HG03378 (cell line): ENCODE results near the gene ZBTB21.

Source experiments
- ATAC-seq: cut with Tn5 transposase; IDR thresholded peaks from one replicate; pipeline ENCODE4 v1.9.1; 2021; ENCODE audit warnings: mild to moderate bottlenecking, moderate library complexity; ENCODE audit not compliant: unreplicated experiment

ZBTB21 gene

DNA sequence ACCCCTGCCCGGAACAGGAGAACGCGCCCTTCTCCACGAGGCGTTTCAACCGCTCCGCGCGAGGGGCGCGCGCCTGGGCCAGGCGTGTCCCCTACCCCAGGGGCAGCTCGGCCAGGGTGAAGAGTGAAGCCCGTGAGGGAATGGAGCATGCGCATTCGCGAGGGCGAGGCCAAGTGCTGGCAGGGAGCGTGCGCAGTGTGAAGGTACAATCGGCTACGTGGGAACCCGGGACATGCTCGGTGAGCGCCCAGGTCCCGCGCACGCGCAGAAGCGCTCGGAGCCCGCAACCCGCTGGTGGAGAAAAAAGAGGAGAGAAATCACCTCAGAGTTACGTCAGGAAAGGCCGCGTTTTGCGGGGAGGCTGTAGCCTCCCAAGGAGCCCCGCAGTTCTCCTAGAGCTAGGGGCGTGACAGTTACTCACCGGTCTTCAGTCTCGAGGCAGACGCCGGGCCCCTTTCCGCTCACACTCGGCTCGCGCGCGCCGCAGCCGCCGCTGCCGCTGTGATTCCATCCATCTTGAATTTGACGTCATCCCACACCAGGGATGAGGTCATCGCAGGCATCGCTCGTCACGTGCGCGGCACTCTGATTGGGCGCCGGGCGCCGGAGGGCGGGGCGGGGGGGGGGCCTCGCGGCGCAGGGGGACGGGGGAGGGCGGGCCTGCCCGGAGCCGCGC is at the start of gene ZBTB21:
TSS of gene ZBTB21 (minus strand) at position 530 of the 676 bp plus-strand sequence. CDS start 16,265 bp downstream, outside the sequence.
- ATAC-seq = peak; percentile 59

- ATAC-seq = no peak
Measured at GRCh38 chr21:42059721-42060120, 49.6 kb upstream of the ZBTB21 start.

GRCh38 chr21:42059141-42059540 is 49.0 kb upstream of the ZBTB21 start:
- ATAC-seq = no peak

DNA sequence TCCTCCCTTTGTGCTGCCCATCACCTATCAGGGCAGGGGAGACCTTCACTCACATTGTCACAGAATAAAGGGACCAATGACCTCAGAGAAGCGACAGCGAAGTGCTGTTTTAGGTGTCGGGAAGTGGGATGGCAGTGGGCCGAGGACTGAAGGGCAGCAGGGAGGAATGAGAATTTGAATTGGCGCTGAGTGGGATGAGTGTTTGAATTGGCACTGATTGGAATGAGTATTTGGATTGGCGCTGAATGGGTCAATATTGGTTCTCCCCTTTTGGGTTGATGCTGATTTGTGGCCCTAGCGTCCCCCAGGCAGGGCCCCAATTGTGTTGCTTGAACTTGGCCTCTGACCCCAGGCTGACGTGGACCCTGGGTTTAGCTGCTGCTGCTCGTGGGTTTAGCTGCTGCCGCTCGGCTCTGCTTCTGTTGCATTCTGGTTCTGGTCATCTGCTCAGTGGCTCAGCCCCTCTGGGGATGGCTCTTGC is 48.5 kb upstream of the ZBTB21 start:
- ATAC-seq = no peak

GRCh38 chr21:42057851-42058437 is 47.8 kb upstream of the ZBTB21 start:
- no peak for ATAC-seq

- ATAC-seq = no peak
Measured at GRCh38 chr21:42056996-42057689, 47.0 kb upstream of the ZBTB21 start.

DNA sequence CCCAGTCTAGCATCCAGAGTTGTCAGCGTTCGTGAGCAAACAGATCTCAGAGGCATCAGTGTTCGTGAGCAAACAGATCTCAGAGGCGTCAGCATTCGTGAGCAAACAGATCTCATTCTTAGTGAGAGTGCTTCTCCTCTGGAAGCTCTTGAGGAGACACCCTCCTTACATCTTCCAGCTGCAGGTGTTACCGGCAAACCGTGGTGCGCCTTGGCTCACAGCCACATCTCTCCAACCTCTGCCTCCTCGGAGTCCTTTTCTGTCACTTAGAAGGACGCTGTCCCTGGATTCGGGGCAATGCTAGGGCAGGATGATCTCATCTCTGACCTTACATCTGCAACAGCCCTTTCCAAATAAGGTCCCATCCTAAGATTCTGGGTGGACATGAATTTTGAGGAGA is 46.3 kb upstream of the ZBTB21 start:
- no peak for ATAC-seq

GRCh38 chr21:42055425-42055824 is 45.3 kb upstream of the ZBTB21 start:
- ATAC-seq = no peak

- ATAC-seq = no peak
Measured at GRCh38 chr21:42051788-42052187, 41.6 kb upstream of the ZBTB21 start.

DNA sequence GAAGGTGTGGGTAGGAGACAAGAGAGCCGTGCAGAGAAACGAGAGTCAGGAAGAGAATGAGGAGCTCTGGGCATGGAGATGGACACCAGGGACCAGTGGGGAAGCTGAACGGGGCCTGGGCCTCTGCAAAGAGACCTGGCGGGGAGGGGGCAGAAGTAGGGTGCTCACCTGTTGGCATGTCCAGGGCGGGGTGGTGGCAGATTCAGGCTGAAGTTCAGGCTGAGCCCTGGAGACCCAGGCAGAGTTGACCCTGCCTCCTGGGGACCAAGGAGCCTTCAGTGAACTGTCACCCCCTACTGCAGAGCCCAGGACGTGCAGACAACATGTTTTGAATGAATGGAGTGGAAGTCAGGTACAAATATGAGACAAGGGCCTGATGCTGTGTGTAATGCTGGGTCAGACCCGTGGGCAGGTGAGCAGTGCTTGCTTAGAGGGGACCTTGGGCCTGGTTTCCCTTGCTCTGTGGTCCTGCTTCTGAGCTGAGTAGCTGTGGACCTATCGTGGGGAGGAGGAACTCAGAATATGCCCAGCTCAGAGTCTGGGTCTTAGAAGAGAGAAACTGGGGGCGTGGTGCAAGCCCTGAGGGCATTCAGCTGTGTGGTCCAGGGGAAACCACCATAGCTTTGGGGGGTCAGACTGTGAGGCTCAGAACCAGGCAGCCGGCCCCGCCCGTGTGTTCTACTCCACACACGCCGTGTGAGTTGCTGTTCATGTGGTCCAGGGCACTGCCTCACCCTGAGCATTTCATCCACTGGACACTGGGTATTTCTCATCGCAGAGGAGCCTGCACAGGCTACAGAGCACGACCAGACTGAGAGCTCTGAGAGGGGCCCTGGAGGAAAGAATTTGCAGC is 39.6 kb upstream of the ZBTB21 start:
- no peak for ATAC-seq

GRCh38 chr21:42048870-42049577 is 38.9 kb upstream of the ZBTB21 start:
- no peak for ATAC-seq

DNA sequence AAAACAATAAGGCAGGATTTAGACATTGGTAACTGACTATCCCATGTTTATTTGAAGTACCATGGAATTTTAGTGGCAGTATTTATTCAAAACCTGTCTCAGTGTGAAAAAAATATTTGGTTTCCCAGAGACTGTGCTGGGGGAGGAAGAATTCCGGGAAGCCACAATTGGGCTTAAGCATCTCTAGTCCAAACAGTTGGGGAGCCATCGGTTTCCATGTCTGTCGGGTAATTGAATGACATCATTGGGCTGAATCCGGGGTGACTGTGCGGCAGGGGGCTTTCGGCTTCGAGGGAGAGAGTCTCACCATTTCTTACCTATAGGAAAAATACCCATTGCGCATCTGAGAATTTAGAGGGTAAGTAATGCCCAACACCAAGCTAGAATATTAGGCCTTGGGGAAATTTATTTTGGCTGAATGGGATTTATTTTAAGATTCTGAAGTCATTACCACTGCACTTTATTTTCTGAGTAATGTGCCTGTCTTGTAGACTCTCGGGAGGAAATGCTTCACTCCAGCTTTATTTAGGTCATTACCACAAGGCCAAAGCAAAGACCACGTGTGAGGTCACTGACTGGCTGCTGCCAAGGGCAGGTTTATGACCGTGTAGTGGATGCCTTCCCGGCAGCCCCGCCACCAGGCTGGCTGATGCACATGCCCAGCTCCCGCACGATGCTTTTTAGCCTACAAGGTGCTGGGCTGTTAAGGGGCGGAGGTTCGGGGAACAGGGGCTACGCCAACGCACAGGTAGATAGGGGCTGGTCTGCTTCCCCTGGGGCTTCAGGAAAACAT is 37.9 kb upstream of the ZBTB21 start:
- ATAC-seq = no peak

GRCh38 chr21:42044871-42045495 is 34.8 kb upstream of the ZBTB21 start:
- no peak for ATAC-seq

GRCh38 chr21:42043961-42044360 is 33.8 kb upstream of the ZBTB21 start:
- ATAC-seq = no peak

GRCh38 chr21:42043201-42043895 is 33.2 kb upstream of the ZBTB21 start:
- ATAC-seq = no peak

DNA sequence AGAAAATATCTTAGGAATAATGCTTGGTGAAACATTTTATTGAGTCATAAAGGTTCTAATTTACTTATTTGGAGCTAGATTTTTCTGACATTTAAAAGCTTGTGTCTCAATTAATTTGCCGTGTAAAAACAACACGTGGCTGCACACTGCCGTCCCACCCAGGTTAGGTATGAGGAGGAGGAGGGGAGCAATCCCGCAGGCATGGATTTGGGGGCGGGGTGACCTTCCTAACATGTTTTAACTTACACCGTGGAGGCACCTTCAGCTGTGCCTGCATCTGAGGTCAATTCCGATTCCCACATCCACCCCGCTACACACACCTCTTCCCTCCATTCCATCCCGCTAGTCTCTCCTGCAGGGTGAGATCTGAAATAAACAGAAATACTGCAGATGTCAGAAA is 32.5 kb upstream of the ZBTB21 start:
- no peak for ATAC-seq

DNA sequence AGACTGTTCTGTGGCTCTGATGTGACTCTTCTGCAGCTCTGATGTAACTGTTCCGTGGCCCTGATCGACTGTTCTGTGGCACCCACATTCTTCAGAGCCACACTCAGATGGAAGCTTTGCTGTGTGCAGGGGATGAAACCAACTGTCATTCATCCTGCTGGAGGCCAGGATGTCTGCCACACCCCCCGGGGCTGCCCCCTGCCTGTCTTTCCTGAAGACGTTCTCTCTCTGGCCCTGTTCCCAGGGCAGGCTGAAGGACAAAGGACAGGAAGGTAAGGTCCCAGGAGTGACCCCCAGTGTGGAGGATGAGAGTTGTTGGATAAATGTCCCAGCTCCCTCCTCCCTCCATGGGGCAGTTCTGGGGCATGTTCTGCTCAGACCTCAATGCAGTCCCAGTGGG is 31.6 kb upstream of the ZBTB21 start:
- ATAC-seq = no peak

DNA sequence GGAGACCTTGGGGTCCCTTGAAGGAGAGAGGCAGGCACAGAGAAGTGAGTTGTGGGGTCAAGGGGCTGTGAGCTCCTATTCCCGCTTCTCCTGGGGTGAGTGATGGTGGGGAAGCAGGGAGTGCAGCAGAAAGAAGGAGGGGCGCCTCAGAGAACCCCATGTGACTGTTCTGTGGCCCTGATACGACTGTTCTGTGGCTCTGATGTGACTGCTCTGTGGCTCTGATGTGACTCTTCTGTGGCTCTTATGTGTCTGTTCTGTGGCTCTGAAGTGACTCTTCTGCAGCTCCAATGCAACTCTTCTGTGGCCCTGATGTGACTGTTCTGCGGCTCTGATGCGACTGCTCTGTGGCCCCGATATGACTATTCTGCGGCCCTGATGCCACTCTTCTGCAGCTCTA is 31.1 kb upstream of the ZBTB21 start:
- no peak for ATAC-seq
